ENCODE data around the gene FBXL13.

DNA sequence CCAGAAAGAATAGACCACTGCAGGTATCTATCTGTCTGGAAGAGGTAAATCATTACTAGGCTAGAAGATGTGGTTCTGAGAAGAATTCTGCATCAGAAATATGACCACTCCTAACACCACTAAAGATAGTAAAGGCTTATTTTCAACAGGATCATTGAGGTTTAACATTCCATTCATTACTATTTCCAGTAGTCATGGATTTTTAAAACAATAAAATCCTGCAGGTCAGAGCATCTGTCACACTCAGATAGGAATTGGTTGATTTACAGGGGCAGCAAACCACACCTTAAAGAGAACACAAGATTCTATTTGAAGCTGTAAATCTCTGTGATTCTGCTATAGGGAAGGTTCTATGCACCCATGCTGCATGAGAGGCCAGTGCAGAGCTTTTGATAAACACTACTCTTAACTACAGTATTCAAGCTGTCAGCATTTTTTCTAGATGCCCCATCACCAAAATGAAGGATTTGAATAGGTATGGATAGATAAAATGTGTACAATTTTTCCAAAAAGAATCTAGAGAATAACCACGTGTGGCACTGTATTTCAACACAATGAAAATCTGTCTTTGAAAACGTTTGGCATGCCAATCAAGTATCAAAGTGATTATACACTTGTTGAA is 147.2 kb downstream of the FBXL13 start:
- TF ChIP-seq TAF1 (IDR thresholded peaks at IDR 0.05; ENCODE audit: low read depth) (no peak), FOXM1 (IDR thresholded peaks at IDR 0.05; ENCODE audit: borderline replicate concordance, low read depth) (no peak), USF1 (IDR thresholded peaks at IDR 0.05) (no peak)

Measured in Ishikawa (cell line).